LNCAP (cell line): ENCODE results near the gene LHFPL2.

Experiments
- CTCF ChIP-seq: fragments of 450-650 bp; IDR thresholded peaks from 2 replicates; pipeline ENCODE4 v1.5.1; 2017; ENCODE audit warnings: mild to moderate bottlenecking

Gene LHFPL2

GRCh38 chr5:78501411-78502352, 146.9 kb downstream of the LHFPL2 start:
- TF ChIP-seq CTCF: no peak

DNA sequence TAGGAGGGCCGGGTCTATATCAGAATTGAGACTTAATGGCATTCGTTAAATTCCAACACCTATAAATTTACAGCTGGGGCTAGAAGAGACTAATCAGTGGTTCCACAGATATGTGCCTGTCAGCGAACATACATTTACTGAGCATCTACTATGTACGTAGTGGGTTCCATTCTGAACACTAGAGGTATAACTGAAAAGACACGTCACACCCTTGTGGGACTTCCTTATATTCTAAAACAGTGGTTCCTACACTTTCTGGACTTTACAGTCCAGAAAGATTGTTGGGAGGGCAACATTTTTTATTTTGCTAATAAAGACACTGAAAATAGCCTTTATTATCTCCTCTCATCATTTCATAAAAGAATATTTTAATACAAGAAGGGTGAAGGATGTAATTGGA, 147.7 kb downstream of the LHFPL2 start:
- TF ChIP-seq CTCF: no peak

GRCh38 chr5:78500028-78500427, 148.5 kb downstream of the LHFPL2 start:
- TF ChIP-seq CTCF: no peak

DNA sequence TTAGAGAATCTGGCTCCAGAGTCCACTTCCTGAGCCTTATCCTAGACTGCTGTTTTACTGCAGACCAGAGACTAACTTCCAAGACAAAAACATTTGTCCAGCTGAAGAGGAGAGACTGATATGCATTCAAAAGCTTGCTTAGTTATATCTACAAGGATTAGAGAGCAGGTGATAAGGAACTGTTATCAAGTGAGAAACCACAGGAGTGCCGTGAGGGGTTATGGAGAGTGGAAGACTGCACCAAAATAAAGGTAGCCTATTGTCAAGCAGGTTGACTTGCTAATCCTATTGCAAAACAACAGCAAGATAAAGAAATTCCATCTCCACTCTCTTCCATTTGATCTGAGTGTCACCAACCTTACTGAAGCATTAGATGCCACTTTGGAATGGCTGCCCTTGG, 149.1 kb downstream of the LHFPL2 start:
- TF ChIP-seq CTCF: no peak

DNA sequence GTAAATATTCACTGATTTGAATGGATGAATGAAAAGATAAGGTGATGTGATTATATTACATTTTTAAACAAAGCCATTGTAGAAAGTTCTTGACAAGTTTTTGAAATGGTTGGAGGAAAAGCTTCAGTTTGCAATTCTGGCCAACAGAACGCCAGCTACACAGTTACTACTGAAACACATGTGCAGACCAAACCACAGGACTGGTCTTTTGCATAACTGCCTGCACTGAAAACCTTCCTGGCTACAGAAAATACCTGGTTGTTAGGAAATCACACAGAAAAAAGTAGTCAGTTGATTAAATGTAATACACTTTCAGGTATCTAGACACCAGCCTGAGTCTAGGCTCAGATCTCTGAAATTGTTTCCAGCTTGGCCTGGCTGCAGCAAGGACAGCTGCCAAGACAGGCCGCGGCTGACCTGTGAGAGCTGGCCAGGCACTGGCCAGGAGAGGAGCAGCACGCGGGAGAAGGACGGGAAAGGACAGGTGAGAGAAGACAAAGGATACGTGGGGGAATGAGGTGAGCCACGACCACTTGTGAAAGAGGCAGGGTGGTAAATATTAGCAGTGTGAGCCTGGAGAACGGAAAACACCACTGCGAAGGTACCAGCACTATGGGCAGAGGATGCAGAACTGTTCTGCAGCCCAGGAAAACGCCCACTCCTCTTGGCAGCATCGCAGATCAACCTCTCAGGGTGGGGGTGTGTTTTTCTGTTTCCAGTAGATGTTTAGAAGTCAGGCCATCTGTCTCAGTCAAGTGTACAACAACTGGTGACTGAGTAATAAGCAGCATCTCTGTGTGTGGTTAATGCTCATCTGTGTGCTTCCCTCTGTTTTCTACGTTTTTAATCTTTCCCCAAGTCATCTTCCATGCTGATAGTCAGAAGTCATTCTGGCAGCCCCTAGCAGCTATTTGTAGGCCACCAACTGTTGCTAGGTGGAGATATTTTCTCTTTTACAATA, 150.7 kb downstream of the LHFPL2 start:
- no peak for TF ChIP-seq CTCF

DNA sequence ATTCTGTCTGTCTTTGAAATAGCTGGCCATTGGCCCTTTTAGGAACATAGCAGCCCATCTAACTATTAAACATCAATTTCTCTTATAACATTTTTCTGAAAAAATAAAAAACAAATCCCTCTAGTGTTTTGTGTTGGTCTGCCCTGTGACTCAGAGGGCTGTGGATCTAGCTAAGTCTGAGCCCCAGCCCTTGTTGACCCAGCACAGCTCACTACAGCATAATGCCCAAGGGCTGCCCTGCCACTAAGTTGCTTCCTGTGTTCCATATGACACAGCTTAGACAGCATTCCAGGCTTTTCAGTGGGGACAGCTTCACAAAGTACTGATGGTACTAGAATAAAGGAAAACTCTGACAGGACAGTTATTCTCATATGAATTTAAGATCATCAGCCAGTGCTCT, 152.2 kb downstream of the LHFPL2 start:
- TF ChIP-seq CTCF: no peak

DNA sequence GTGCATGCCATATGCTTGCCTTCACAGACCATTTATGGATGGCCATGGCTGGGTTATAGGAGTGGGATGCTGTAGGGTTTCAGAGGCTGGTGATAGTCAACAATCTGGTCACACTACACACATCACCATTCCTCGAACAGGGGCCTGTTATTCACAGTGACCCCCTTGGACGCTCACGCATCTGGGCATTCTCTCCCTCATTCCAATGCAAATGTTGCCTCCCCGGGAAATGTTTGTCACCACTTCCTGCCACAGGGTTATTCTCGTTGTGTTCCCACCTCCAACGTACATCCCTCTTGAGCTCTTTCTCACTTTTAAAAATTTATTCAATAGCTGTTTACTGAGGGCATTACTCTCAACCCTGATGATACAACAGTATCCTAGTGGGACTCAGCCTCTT, 152.8 kb downstream of the LHFPL2 start:
- TF ChIP-seq CTCF: no peak
